IPS DF 19.7 (cell line): Measurements from ENCODE around the gene LRP2.
"Not testable (repeated sequence)": the region's sequence is repeated elsewhere in the genome, so short reads cannot be mapped to it uniquely, and the experiment has no call there.

Experiments used
- DNase-seq: peaks from one replicate; pipeline ENCODE4 v3.0.0-alpha.2; 2013; ENCODE audit warnings: low read depth, low spot score

Gene LRP2

GRCh38 chr2:169362118-169362893, at the start of gene LRP2:
Gene LRP2 (minus strand): TSS chr2:169362534. CDS start chr2:169362399, 135 bp downstream.
- DNase-seq, result no peak

- no peak for DNase-seq
These were observed 44.6 kb upstream of the LRP2 start for GRCh38 chr2:169406891-169407290.

GRCh38 chr2:169399491-169399890, 37.2 kb upstream of the LRP2 start:
- DNase-seq, result not testable (repeated sequence)

- no peak for DNase-seq
These were observed 35.4 kb upstream of the LRP2 start for GRCh38 chr2:169397697-169398096.

- no peak for DNase-seq
These were observed 33.6 kb upstream of the LRP2 start for GRCh38 chr2:169395821-169396374.

- DNase-seq, result no peak
These were observed 30.8 kb upstream of the LRP2 start for GRCh38 chr2:169393068-169393590.

GRCh38 chr2:169391236-169391635, 28.9 kb upstream of the LRP2 start:
- no peak for DNase-seq

- DNase-seq, result no peak
These were observed 25.8 kb upstream of the LRP2 start for GRCh38 chr2:169388161-169388560.

GRCh38 chr2:169386722-169387121, 24.4 kb upstream of the LRP2 start:
- no peak for DNase-seq

- no peak for DNase-seq
These were observed 22.5 kb upstream of the LRP2 start for GRCh38 chr2:169384816-169385215.

GRCh38 chr2:169372561-169372960, 10.2 kb upstream of the LRP2 start:
- DNase-seq, result no peak

- DNase-seq, result no peak
These were observed 3.7 kb upstream of the LRP2 start for GRCh38 chr2:169366066-169366465.

- no peak for DNase-seq
These were observed 2.7 kb upstream of the LRP2 start for GRCh38 chr2:169365029-169365480.

GRCh38 chr2:169363560-169364150, 1.3 kb upstream of the LRP2 start:
- DNase-seq, result no peak

- no peak for DNase-seq
These were observed 693 bp upstream of the LRP2 start for GRCh38 chr2:169362894-169363559.

- DNase-seq, result no peak
These were observed 622 bp downstream of the LRP2 start for GRCh38 chr2:169361706-169362117.

- DNase-seq, result no peak
These were observed 1.2 kb downstream of the LRP2 start for GRCh38 chr2:169360984-169361705.

- no peak for DNase-seq
These were observed 4.3 kb downstream of the LRP2 start for GRCh38 chr2:169358016-169358415.

GRCh38 chr2:169354244-169354643, 8.1 kb downstream of the LRP2 start:
- no peak for DNase-seq

- no peak for DNase-seq
These were observed 10.6 kb downstream of the LRP2 start for GRCh38 chr2:169351725-169352124.

GRCh38 chr2:169349535-169349934, 12.8 kb downstream of the LRP2 start:
- no peak for DNase-seq
